Dermis microvascular lymphatic vessel endothelial cell (primary cell): ENCODE data around the gene GJB3. TPM values are rescaled to one million over a fixed set of nuclear protein-coding genes. Genes with fewer than 3 reads are reported as not detected.
"Not testable (repeated sequence)": the region's sequence is repeated elsewhere in the genome, so short reads cannot be mapped to it uniquely, and the experiment has no call there.

Experiments used
- DNase-seq, 2 donors: peaks; one replicate each; pipeline versions ENCODE4 v3.0.0 to v3.0.0-alpha.2; 2010; ENCODE audit warnings: low read depth in 2 of 2
- total RNA-seq: library from RNA; depleted of rRNA; stranded (reverse); fragments of >200 nt; gene quantifications from 2 replicates; pipeline ENCODE4 v1.2.1, GENCODE V29; 2014

GJB3 gene
- total RNA-seq, 1 donor from 2014 or later, result 0.13 TPM

- DNase-seq, result no peak
Measured at GRCh38 chr1:34785231-34785874, 4.3 kb downstream of the GJB3 start.

- DNase-seq, result no peak
Measured at GRCh38 chr1:34785875-34786470, 5.0 kb downstream of the GJB3 start.

DNA sequence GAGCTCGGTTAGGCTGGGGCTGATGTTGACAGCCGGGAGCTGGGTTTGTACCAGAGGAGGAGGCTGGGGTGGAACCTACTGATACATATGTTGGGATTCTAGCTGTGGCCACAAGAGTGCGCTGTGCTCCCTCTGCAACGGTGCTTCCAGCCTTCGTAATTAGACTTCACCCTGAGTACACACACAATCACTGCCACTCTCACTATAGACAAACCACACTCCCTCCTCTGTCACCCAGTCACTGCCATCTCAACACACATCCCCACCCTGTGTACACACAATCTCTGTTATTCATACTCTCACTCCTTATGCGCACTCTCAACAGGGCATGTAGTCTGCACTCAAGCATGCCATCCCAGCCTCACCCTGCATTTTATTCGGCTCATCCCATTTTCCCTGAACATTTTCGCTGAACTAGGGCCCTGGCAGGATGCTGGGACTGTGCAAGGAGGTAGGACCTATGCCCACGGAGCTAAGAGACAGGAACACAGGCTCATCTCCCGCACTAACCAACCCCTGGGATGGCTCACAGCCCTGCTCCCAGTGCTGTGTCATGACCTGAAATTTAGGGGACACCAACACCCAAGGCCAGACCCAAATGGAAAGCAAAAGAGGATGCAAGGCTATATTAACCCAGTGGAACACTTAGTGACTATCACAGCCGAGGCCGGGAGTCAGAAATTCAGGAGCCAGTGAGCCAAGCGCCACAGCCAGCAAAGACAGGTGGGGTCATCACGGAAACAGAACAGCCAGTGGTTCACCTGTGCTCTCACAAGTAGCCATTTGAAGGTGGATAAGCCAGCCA is 5.7 kb downstream of the GJB3 start:
- DNase-seq, result peak; percentile 71 to 83

DNA sequence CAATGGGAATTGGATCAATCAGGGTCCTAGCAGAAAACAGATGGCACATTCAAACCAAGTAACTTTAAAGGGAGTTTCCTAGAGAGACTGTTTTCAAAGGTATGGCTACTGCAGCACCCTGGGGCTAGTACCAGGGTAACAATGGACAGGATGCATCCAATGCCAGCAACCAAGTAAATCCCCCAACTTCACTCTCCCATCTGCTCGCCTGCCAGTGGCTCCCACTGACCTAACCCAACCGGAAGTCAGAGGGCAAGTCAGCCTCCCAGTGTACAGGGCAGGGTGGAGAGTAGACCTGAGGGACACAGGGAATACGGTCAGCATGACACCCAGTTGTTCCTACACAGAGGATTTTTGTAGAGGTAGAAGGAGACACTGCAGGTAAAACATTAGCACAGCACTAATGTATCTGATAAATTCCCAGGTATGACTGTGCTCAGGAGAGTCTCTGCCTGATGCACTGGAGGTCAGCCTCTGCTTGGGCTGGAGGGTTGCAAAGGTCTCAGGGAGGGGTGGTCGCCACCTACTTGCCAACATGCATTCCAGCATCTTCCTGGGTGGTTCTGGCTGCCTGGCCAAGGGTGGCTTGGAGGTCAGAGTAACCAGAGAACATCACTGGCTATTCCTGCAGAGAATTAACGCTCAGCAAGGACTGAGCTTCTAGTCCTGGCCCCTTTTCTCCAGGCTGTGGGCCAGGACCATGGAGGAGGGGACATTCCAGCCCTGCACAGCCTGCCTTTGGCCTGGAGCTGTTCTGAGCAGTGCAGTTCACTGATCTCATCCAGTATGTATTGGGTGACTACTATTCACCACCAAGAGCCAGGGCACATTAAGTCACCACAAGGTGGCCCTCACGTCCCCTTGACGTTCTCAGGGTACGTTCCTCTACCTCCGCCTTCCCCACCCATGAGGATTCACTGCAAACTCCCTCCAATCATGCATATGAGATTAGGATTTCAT is 6.7 kb downstream of the GJB3 start:
- DNase-seq, result peak; percentile 25 to 71

GRCh38 chr1:34790985-34791384 is 10.0 kb downstream of the GJB3 start:
- DNase-seq, result no peak

DNA sequence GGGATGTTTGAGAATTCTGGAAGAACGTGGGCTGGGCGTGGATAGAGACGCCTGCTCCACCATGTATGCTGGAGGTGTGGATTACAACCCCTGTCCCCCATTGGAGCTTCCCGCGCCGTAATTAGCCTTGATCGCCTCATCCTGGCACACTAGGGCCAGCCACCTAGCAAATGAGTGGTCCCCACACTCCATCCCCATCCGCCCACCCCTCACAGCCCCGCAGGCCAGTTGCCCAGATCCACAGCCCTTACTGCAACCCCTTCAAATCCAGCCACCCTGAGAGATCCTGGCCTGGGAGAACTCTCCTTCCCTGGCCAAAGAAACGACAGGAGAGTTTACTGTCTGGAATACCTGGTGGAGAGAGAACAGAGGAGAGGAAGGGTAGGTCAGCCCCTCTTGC is 11.4 kb downstream of the GJB3 start:
- DNase-seq, result no peak

DNA sequence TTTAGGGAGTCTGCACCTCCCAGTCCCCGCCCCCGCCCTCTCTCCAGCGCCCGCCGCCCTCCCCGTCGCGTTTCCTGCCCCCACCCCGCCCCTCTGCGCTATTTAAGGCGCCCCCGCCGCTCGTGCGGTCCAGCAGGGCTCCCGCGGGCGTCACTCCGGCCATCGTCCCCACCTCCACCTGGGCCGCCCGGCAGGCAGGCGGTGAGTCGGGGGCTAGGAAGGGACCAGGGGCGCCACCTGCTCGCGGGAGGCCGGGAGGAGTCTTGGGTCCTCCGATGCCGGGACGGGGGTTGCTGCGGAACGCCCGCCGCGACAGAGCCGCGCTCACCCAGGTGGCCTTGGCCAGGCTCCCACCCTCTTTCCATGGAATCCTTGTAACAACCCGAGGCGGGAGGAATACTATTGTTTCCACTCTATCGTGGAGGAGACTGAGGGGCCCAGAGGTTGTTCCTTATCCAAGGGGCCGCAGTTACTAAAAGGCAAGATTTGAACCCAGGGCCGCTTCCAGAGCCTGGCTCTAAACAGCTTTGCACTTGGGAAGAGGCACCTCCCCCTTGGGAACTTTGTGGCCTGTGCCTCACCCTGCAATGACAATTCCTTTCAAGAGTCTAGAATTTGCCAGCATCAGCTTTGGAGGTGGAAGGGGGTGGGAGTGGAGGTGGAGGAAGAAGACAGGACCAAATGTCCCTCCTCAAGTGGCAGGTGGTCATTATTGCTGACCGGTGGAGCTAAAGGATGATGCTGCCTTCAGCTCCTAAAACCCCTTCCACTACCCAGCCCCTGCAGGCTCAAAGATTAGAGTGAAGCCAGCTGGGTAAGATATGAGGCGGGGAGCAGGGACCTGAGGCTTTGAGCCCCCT is 12.1 kb downstream of the GJB3 start, which contains the start of gene GJA4:
Gene GJA4 (plus strand): TSS at position 132 of the 860 bp plus-strand sequence. CDS start 1,215 bp downstream, outside the sequence.
- DNase-seq, result peak in 1 of 2 donors; percentile 41

- DNase-seq, result no peak
Measured at GRCh38 chr1:34794001-34794789, 13.2 kb downstream of the GJB3 start.

DNA sequence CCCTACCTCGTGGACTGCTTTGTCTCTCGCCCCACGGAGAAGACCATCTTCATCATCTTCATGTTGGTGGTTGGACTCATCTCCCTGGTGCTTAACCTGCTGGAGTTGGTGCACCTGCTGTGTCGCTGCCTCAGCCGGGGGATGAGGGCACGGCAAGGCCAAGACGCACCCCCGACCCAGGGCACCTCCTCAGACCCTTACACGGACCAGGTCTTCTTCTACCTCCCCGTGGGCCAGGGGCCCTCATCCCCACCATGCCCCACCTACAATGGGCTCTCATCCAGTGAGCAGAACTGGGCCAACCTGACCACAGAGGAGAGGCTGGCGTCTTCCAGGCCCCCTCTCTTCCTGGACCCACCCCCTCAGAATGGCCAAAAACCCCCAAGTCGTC is 13.8 kb downstream of the GJB3 start:
- no peak for DNase-seq

GRCh38 chr1:34795916-34796315 is 14.9 kb downstream of the GJB3 start:
- DNase-seq, result no peak

DNA sequence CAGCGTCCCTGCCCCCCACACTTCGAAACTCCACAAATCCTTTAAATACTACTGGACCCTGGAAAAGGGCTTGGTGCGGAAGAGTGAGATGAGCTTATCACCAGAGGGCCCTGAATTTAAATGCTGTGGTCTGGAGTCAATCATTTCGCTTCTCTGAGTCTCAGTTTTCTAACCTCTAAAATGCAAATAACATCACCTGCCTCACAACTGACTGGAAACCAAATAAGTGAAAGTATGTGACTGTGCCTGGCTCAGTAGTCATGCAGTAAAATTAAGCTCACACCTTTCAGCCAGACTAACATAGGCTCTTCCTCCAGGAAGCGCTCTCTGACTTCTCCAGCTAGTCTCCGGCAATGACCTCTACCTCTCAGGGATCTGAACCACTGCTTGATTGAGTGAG is 16.0 kb downstream of the GJB3 start:
- DNase-seq, result no peak

DNA sequence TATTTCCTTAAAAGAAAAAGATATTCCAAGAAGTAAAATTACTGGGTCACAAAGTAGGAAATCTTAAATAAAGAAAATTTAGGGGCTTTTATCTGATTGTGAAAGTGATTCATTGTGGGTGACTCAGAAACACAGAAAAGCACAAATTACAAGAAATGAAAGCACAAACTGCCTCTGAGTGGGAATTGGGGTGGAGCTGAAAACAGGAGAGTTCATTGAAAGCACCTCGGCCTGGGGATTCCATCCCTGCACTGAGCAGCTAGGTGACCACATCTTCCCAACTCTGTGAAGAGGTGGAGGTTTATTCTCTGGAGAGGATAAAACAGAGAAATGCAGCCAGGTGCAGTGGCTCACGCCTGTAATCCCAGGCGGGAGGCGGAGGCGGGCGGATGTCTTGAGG is 19.2 kb downstream of the GJB3 start:
- no peak for DNase-seq

- no peak for DNase-seq
Measured at GRCh38 chr1:34803770-34804169, 22.8 kb downstream of the GJB3 start.

GRCh38 chr1:34806396-34806795 is 25.4 kb downstream of the GJB3 start:
- no peak for DNase-seq

DNA sequence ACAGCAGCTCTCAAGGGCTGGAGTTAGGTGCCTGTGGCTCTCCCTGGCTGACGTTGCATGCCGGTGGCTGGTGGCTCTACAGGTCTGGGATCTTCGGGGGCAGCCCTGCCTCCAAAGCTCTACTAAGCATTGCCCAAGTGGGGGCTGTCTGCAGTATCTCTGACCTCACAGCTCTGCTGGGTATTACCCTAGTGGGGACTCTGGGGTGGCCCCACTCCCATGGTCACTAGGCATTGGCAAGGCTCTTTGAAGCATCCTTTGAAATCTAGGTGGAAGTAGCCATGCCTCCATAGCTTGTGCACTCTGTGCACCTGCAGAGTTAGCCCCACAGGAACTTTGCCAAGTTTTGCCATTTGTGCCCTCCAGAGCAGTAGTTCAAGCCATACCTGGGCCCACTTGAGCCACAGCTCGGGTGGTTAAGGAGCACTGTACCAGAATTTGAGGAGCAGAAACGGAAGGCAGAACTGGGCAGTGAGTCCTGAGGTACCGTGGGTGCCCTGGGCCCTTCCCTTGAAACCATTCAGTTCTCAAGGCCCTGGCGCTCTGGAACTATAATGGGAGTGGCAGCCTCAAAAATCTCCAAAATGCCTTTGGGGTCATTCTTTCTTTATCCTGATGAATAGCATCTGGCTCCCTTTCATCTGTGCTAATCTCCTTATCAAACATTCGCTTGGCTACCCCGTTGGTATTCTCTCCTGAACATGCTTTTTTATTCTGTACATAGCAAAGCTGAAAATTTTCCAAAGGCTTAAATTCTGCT is 27.2 kb downstream of the GJB3 start:
- no peak for DNase-seq

DNA sequence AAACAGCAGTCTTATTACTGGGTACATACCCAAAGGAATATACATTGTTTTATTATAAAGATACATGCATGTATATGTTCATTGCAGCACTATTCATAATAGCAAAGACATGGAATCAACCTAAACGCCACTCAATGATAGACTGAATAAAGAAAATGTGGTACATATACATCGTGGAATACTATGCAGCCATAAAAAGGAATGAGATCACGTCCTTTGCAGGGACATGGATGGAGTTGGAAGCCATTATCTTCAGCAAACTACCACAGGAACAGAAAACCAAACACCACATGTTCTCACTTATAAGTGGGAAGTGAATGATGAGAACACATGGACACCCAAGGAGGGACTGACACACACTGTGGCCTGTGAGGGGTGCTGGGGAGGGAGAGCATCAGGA is 29.8 kb downstream of the GJB3 start:
- DNase-seq, result not testable (repeated sequence)

DNA sequence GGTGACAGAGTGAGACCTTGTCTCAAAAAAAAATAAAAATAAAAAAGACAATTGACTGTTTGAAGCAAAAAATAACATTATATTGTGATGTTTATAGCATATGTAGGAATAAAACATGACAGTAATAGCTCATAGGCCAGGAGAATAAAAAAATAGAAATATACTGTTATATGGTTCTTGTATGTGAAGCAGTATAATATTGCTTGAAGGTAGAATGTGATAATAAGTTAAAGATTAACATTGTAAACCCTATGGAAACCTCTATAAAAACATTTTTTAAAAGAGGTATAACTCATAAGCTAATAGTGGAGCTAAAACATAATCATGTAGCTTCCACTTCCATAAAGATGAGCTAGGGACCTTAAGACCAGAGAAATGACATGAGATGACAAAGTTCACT is 35.3 kb downstream of the GJB3 start:
- no peak for DNase-seq

DNA sequence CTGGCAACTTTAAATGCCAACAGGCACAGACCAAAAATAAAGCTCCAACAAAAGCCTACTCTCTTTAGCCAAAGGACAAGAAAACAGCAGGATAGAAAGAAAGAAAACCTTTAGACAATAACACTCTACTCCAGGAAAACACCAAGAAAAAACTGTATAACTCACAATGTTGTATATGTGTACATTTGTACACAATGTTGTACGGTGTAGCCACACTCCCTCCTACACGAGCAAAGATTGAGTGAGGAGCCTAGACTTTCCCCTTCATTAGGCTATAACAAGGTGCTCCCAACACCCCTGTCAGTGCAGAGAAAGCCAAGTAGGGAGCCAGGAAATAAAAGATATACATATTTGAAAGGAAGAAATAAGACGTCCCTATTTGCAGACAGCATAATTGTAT is 35.8 kb downstream of the GJB3 start:
- no peak for DNase-seq

DNA sequence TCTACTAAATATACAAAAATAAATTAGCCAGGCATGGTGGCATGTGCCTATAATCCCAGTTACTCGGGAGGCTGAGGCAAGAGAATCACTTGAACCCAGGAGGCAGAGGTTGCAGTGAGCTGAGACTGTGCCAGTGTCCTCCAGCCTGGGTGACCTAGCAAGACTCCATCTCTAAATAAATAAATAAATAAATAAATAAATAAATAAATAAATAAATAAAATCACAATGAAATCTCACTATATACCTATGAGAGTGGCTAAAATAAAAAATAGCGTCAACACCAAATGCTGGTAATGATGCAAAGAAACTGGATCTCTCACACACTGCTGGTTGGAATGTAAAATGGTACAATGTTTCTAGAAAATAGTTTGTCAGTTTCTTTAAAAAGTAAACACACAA is 37.8 kb downstream of the GJB3 start:
- not testable (repeated sequence) for DNase-seq
